HG03460 (cell line): Measurements from ENCODE around the gene RHCG.

Source experiments
- ATAC-seq: cut with Tn5 transposase; IDR thresholded peaks from one replicate; pipeline ENCODE4 v1.9.1; 2021; ENCODE audit not compliant: unreplicated experiment

The RHCG gene

GRCh38 chr15:89504166-89504565 lies 7.8 kb upstream of the RHCG start:
- ATAC-seq, result no peak

GRCh38 chr15:89502867-89503595 lies 6.6 kb upstream of the RHCG start:
- ATAC-seq, result no peak

GRCh38 chr15:89501646-89502045 lies 5.3 kb upstream of the RHCG start:
- no peak for ATAC-seq

DNA sequence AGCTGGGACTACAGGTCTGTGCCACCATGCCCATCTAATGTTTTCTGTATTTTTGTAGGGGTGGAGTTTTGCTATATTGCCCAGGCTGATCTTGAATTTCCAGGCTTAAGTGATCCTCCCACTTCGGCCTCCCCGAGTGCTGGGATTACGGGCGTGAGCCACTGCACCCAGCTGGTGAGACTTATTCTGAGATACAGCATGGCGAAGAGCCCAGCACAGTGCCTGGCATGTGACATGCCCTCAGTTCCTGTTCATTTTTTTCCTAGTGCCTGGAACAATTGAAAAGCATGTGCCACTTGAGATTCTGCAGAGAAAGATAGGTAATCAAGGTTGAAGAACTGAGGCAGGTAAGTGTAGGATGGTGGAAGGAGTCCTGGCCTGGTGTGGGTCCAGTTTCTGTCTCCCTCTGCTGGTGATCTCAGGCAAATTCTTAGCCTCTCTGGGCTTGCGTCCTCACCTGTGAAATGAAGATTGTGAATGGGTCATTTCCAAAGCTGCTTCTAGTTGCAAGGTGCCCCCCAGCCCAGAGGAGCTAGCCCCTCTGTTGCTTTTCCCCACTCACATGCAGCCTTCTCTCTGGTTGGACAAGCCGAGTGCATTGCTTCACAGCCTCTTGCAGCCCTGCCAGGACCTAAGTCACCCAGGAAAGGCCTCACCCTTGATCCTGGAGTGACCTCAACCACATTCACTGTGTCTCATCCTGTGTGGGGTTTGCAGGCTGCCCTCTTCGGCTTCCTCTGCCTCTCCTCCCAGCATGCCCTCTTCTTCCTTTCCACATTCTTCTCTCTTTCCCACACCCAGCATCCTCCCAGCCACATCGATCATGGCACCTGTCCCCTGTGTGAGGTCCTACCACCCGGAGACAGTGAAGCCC lies 4.3 kb upstream of the RHCG start:
- ATAC-seq, result no peak

DNA sequence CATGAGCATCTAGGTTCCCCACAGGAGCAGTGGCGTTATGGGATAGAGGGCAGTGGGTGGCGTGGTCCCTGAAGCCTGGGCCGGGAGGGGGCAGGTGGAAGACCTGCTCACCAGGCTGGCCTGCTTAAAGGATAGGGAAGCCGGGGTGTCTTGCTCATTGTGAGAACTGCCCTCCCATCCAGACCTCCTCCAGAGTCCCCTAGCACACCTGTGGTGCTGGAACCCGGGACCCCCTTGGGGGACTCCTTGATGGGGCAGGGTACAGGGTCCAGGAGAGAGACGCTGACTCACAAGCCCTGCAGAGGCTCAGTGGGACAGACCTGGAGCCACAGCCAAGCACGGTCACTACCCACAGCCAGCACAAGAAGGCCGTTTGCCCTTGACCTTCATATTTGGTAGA lies 2.8 kb upstream of the RHCG start:
- ATAC-seq, result no peak

DNA sequence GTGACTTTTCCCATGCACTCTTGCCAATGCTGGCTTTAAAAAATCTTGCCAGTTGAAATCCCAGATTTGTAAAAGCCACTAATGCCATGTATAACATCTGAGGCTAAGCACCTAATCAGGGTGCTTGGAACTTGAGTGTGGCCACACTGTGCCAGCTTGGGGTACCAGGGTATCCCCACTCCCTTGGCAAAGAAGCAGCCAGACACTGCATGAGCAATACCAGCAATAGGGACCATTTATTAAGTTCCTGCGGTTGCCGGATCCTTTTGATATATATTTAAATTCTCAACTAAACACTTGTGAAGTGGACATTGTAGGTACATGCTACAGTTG lies 2.2 kb upstream of the RHCG start:
- ATAC-seq, result no peak

DNA sequence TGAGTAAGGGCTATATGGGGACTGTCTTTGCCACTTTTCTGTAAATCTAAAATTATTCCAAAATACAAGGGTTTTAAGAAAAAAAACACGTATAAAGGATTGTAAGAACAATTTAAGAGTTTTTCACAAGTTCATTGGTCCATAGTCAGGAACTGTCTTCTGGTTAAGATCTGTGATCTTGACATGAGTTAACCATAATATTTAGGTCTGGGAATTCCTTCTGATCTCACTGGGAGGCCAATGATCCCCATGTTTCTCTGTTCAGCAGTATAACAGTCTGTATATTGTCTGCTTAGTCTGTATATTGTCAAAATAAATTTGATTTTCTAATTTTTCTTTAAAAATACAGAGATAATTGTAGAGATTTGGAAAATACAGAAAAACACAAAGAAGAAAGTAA lies 848 bp upstream of the RHCG start:
- no peak for ATAC-seq

DNA sequence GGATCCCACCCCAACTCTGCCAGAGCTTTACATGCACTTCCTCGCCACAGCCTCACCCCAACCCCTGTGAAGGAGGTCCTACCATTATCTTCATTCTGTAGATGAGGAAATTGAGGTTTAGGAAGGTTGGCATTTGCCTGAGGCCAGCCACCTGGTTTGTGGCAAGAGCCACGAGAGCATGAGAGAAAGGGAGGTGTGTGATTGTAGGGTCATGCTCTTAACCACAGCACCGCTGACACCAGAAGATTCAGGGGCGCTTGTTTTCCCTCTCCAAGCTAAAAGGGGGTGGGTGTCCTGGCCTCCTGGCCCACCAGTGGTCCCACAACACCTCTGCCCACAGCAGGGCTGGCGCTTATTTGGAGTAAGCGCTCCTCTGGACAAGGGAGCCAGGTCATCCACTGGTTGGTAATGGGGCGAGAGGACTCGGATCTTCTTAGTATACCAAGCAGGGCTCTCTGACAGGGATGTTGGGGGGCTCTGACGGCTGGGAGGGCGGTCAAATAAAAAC lies 691 bp downstream of the RHCG start:
- ATAC-seq, result no peak

- ATAC-seq, result no peak
Observed at GRCh38 chr15:89494941-89495637, 1.3 kb downstream of the RHCG start.

- ATAC-seq, result no peak
Observed at GRCh38 chr15:89494031-89494430, 2.4 kb downstream of the RHCG start.

GRCh38 chr15:89492934-89493631 lies 3.3 kb downstream of the RHCG start:
- ATAC-seq, result no peak

- no peak for ATAC-seq
Observed at GRCh38 chr15:89492111-89492641, 4.2 kb downstream of the RHCG start.

GRCh38 chr15:89490814-89491315 lies 5.5 kb downstream of the RHCG start:
- no peak for ATAC-seq

- ATAC-seq, result no peak
Observed at GRCh38 chr15:89490081-89490813, 6.1 kb downstream of the RHCG start.

GRCh38 chr15:89489376-89489775 lies 7.0 kb downstream of the RHCG start:
- ATAC-seq, result no peak

DNA sequence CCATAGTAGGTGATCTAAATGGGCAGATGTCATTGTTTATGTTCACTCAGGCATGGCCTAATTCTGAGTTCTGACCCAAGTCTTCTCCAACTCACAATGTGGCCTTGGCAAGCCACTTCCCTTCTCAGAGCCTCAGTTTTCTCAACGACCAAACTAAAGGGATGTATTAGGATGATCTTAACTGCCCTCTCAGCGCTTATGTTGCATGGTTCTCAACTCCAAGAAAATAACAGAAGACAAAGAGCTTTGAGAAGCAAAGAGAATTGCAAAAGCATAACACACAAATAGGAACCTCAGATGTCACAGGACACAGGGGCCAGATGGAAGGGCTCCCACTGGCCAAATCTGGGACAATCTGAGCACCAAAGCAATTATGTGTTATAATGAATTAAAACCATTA lies 8.6 kb downstream of the RHCG start:
- no peak for ATAC-seq

DNA sequence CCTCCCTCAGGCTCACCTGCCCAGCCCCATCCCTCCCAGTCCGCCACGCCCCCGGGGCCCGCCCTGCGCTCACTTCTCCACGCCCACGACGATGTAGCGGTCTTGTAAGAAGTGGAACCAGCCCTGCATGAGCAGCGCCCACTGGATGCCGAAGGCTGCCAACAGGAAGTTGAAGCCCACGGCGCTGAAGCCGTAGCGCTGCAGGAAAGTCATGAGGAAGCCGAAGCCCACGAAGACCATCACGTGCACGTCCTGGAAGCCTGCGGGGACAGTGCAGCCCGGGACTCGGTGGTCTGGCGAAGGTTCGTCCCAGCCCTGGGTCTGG lies 9.7 kb downstream of the RHCG start:
- ATAC-seq, result no peak

DNA sequence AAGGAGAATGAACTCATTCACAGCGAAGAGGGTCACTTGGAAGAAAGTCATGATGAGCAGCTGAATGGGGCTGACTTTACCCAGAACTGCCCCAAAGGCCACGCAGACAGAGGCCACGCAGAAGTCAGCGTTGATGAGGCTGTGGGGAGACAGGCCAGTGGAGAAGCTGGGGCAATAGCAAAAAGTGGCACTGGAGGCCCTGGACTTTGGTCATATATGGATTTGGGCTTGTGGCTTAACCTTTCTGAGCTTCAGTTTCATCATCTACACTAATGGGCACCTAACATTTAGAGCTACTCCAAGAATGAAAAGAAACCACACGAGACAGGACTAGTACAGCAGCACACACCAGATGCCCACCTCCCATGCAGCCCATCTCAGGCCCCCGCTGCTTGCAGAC lies 13.3 kb downstream of the RHCG start:
- ATAC-seq, result no peak

GRCh38 chr15:89482139-89482538 lies 14.2 kb downstream of the RHCG start:
- ATAC-seq, result no peak

DNA sequence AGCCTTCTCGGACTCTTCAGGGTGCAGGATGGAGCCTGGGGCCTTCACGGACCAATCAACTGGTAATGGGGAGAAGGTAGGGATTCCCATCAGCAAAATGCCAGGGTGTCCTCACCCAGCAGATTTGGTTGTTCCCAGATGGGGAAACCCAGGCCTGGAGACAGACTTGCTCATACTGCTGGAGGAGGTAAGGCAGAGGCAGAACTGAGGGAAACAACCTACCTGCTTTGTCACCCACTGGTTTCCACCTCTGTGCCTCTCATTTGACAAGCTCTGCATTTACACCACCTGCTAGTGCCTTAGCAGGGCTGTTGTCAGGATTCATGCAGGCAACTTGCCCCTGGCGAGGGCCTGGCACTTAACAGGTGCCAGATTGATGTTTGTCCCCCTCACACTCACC lies 15.9 kb downstream of the RHCG start:
- no peak for ATAC-seq
